ENCODE measurements around the gene TNIP1. TPM values are rescaled to one million over a fixed set of nuclear protein-coding genes. Genes with fewer than 3 reads are reported as not detected.

Gene TNIP1
- total and polyA plus RNA-seq, 2 experiments from 2014 or later: 57.0 to 64.6 TPM

DNA sequence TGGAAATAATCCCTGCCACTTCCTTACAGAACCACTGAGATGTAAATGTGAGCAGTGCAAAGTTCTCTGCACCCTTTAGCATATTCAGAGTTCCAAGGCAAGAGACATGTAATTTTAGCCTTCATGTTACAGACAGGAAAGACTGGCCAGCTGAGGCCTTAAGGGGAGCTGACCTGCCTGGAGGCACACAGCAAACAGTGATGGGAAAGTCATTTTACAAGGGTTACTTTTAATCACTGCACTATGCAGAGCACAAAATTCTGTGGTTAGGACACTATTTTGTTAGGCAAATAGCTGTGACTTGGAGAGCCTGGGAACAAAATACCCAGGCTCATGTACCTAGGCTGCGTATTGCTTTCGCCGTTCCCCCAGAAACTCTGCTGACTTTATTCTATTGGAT lies 30.2 kb upstream of the TNIP1 start:
- Histone ChIP-seq H3K4me1 (ENCODE audit: insufficient read depth) (no peaks in the 10 kb centered on the region), H3K27ac (no peak overlapping the region), H3K9me3 (ENCODE audit: low read depth) (no peaks in the 10 kb centered on the region), H3K4me2 (no peak overlapping the region), H3K4me3 (no peak overlapping the region), H2AFZ (no peak overlapping the region), H3K27me3 (no peaks in the 10 kb centered on the region), H3K9me2 (replicated peaks; ENCODE audit: insufficient read depth) (no peaks in the 10 kb centered on the region), H4K20me1 (ENCODE audit: insufficient read depth, poor library complexity, severe bottlenecking) (no peaks in the 10 kb centered on the region), H3K36me3 (replicated peaks; ENCODE audit: insufficient read depth, low read depth) (no peaks in the 10 kb centered on the region), H3K79me2 (no peaks in the 10 kb centered on the region)
- 95% methylated on average over 3 of the region's 3 CpGs for WGBS (ENCODE audit: low lambda C conversion rate, missing lambda C conversion rate)
- DNase-seq (ENCODE audit: low spot score): no peak
- TF ChIP-seq EZH2 (IDR thresholded peaks at IDR 0.05; ENCODE audit: borderline replicate concordance) (no peak), EZH2phosphoT487 (IDR thresholded peaks at IDR 0.05; ENCODE audit: low read depth, severe bottlenecking, unreplicated experiment) (no peak), CTCF (IDR thresholded peaks at IDR 0.05; ENCODE audit: poor library complexity) (no peak)

GRCh38 chr5:151110122-151110681 lies 29.4 kb upstream of the TNIP1 start:
- Histone ChIP-seq H3K27me3 (no peaks in the 10 kb centered on the region), H3K79me2 (no peaks in the 10 kb centered on the region), H3K27ac (no peak overlapping the region), H3K4me2 (no peak overlapping the region), H4K20me1 (ENCODE audit: insufficient read depth, poor library complexity, severe bottlenecking) (no peaks in the 10 kb centered on the region), H3K4me3 (no peak overlapping the region), H3K36me3 (replicated peaks; ENCODE audit: insufficient read depth, low read depth) (no peaks in the 10 kb centered on the region), H2AFZ (no peak overlapping the region), H3K4me1 (ENCODE audit: insufficient read depth) (no peaks in the 10 kb centered on the region), H3K9me2 (replicated peaks; ENCODE audit: insufficient read depth) (no peaks in the 10 kb centered on the region), H3K9me3 (ENCODE audit: low read depth) (no peaks in the 10 kb centered on the region)
- TF ChIP-seq EZH2 (IDR thresholded peaks at IDR 0.05; ENCODE audit: borderline replicate concordance): no peak
- no peak for TF ChIP-seq CTCF (IDR thresholded peaks at IDR 0.05; ENCODE audit: poor library complexity)
- TF ChIP-seq EZH2phosphoT487 (IDR thresholded peaks at IDR 0.05; ENCODE audit: low read depth, severe bottlenecking, unreplicated experiment): no peak
- 89% methylated on average over 11 of the region's 11 CpGs for WGBS (ENCODE audit: low lambda C conversion rate, missing lambda C conversion rate)
- DNase-seq (ENCODE audit: low spot score): no peak

GRCh38 chr5:151108566-151108965 lies 27.7 kb upstream of the TNIP1 start:
- Histone ChIP-seq H3K9me3 (ENCODE audit: low read depth) (no peaks in the 10 kb centered on the region), H4K20me1 (ENCODE audit: insufficient read depth, poor library complexity, severe bottlenecking) (no peaks in the 10 kb centered on the region), H3K36me3 (replicated peaks; ENCODE audit: insufficient read depth, low read depth) (no peaks in the 10 kb centered on the region), H3K27ac (no peak overlapping the region), H3K4me1 (ENCODE audit: insufficient read depth) (peaks cover 3% of the 10 kb centered on the region), H3K4me3 (no peak overlapping the region), H3K9me2 (replicated peaks; ENCODE audit: insufficient read depth) (no peaks in the 10 kb centered on the region), H3K4me2 (no peak overlapping the region), H2AFZ (no peak overlapping the region), H3K79me2 (no peaks in the 10 kb centered on the region), H3K27me3 (no peaks in the 10 kb centered on the region)
- 90% methylated on average over 8 of the region's 8 CpGs for WGBS (ENCODE audit: low lambda C conversion rate, missing lambda C conversion rate)
- TF ChIP-seq EZH2phosphoT487 (IDR thresholded peaks at IDR 0.05; ENCODE audit: low read depth, severe bottlenecking, unreplicated experiment): no peak
- TF ChIP-seq CTCF (IDR thresholded peaks at IDR 0.05; ENCODE audit: poor library complexity): no peak
- TF ChIP-seq EZH2 (IDR thresholded peaks at IDR 0.05; ENCODE audit: borderline replicate concordance): no peak
- no peak for DNase-seq (ENCODE audit: low spot score)
